HepG2 (cell line): ENCODE results near the gene KMT2D. TPM values are rescaled to one million over a fixed set of nuclear protein-coding genes. Genes with fewer than 3 reads are reported as not detected.
A peak's percentile ranks its signal among the peaks of the same experiment; 100 is the strongest.

Experiments used
- CHD2 ChIP-seq: IDR thresholded peaks from 2 replicates; pipeline ENCODE4 v1.6.1; 2011; ENCODE audit warnings: low read depth, low read length, improper control_type of control experiment
- FOXM1 ChIP-seq: sonication (generic); formaldehyde crosslinking; IDR thresholded peaks from 2 replicates; pipeline ENCODE4 v1.5.0; 2020; ENCODE audit warnings: missing genetic modification reagents
- KMT2A ChIP-seq: sonication (generic); formaldehyde crosslinking; IDR thresholded peaks from 2 replicates; pipeline ENCODE4 v1.4.0; 2020; ENCODE audit warnings: missing genetic modification reagents
- RXRA ChIP-seq: sonication (generic); formaldehyde crosslinking; IDR thresholded peaks from 2 replicates; pipeline ENCODE4 v1.5.1; 2020; ENCODE audit warnings: missing genetic modification reagents
- SIN3B ChIP-seq: fragments of 150-350 bp; IDR thresholded peaks from 2 replicates; pipeline ENCODE4 v1.6.1; 2014; ENCODE audit warnings: low read length
- ZIK1 ChIP-seq: sonication (generic); formaldehyde crosslinking; IDR thresholded peaks from 2 replicates; pipeline ENCODE4 v1.5.0; 2020; ENCODE audit warnings: mild to moderate bottlenecking, low read depth, missing genetic modification reagents, borderline replicate concordance
- ZMAT3 ChIP-seq: sonication (generic); formaldehyde crosslinking; conservative IDR thresholded peaks from 2 replicates; pipeline ENCODE4 v1.7.0; 2021; ENCODE audit warnings: missing genetic modification reagents
- ZNF564 ChIP-seq: sonication (generic); formaldehyde crosslinking; IDR thresholded peaks from 2 replicates; pipeline ENCODE4 v1.8.1; 2023; ENCODE audit warnings: mild to moderate bottlenecking, missing genetic modification reagents
- ZNF709 ChIP-seq: sonication (generic); formaldehyde crosslinking; IDR thresholded peaks from 2 replicates; pipeline ENCODE4 v1.5.0; 2020; ENCODE audit warnings: mild to moderate bottlenecking, missing genetic modification reagents
- ZNF891 ChIP-seq: sonication (generic); formaldehyde crosslinking; IDR thresholded peaks from 2 replicates; pipeline ENCODE4 v1.5.0; 2020; ENCODE audit warnings: mild to moderate bottlenecking, missing genetic modification reagents
- polyA plus RNA-seq, 8 experiments: library from polyadenylated mRNA; depleted of rRNA in 3 of 8; stranded (reverse) in 7 of 8; unstranded in 1 of 8; fragments of >200 nt; fragmentation: Illumina TruSeq in 4 of 8; extraction: Trizol in 4 of 8; gene quantifications; 2 replicates each; pipeline versions ENCODE4 v1.2.1 to v1.2.3, GENCODE V29; 2011 to 2016; ENCODE audit warnings: low read depth in 4 of 8, missing spikeins in 1 of 8, mixed read lengths in 1 of 8; ENCODE audit not compliant: insufficient read depth in 1 of 8
- total RNA-seq, 5 experiments: library from RNA; depleted of rRNA; stranded (reverse); fragments of >200 nt; fragmentation: Illumina TruSeq; extraction: Trizol; gene quantifications; 2 replicates each; pipeline ENCODE4 v1.2.3, GENCODE V29; 2016; ENCODE audit warnings: low read depth in 1 of 5
- TF ChIP-seq, protein P1 (sequence below): sonication (generic); formaldehyde crosslinking; IDR thresholded peaks from 2 replicates; pipeline ENCODE4 v1.5.1; 2020; ENCODE audit warnings: mild to moderate bottlenecking, missing genetic modification reagents, moderate library complexity
- TF ChIP-seq, protein P2 (sequence below): conservative IDR thresholded peaks from 2 replicates; pipeline ENCODE4 v1.6.1; 2018; ENCODE audit warnings: missing genetic modification reagents
- TF ChIP-seq, protein P3 (sequence below): sonication (generic); formaldehyde crosslinking; IDR thresholded peaks from 2 replicates; pipeline ENCODE4 v1.8.1; 2023; ENCODE audit warnings: mild to moderate bottlenecking, missing genetic modification reagents
- TF ChIP-seq, protein P4 (sequence below): sonication (generic); formaldehyde crosslinking; IDR thresholded peaks from 2 replicates; pipeline ENCODE4 v1.5.0; 2020; ENCODE audit warnings: missing genetic modification reagents
- TF ChIP-seq, protein P5 (sequence below): sonication (generic); formaldehyde crosslinking; IDR thresholded peaks from 2 replicates; pipeline ENCODE4 v1.4.0; 2020; ENCODE audit warnings: missing genetic modification reagents; ENCODE audit errors: not compliant biosample characterization
- TF ChIP-seq, protein P6 (sequence below): sonication (generic); formaldehyde crosslinking; IDR thresholded peaks from 2 replicates; pipeline ENCODE4 v1.9.0; 2022; ENCODE audit warnings: missing genetic modification reagents, mild to moderate bottlenecking, borderline replicate concordance

The KMT2D gene
- total and polyA plus RNA-seq, 2 of the 13 experiments (the other 11 are each of a cell fraction or from before 2014, with no cell fraction given) = 8.1 to 10.4 TPM

DNA sequence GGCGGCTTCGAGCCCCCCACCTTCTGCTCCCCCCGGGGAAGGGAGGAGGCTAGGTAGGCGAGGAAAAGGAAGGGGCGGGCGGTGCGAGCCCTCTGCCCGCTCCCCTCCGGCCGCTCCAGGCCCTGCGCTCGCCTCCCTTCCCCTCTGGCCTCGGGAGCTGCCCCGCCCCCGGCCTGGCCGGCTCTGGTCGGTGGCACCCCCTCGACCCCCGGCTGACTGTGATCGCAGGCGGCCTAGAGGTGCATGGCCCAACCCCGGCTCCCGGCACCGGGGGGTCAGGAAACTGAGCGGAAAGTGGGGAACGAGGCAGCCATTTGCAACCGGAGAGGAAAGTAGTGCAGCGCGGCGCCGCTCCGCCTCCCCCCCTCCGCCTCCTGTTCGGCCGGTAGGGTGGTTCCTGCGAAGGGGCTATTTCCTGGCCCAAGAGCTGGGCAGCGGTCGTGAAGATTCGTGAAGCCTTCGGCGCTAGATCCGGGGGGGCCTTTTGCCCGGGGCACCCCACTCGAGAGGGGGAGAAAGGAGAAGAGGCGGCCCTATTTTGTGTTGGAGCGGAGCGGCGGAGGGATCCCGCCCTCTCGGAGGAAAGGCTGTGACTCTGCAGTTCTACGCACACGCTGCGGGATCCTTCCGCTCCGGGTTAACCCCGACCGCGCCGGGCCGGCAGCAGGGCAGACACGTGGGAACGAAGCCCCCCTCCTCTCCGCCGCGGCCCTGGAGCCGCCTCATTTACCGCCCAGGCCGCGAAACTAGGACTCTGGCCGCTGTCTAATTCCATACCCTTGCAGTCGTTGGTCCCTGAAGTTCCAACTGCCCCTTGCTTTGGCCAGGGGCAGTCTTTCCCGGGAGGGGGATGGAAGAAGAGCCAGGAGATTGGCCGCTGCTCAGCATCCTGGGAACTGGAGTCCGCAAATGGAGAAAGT is at the start of gene KMT2D (continued):
- TF ChIP-seq, protein P1, sequence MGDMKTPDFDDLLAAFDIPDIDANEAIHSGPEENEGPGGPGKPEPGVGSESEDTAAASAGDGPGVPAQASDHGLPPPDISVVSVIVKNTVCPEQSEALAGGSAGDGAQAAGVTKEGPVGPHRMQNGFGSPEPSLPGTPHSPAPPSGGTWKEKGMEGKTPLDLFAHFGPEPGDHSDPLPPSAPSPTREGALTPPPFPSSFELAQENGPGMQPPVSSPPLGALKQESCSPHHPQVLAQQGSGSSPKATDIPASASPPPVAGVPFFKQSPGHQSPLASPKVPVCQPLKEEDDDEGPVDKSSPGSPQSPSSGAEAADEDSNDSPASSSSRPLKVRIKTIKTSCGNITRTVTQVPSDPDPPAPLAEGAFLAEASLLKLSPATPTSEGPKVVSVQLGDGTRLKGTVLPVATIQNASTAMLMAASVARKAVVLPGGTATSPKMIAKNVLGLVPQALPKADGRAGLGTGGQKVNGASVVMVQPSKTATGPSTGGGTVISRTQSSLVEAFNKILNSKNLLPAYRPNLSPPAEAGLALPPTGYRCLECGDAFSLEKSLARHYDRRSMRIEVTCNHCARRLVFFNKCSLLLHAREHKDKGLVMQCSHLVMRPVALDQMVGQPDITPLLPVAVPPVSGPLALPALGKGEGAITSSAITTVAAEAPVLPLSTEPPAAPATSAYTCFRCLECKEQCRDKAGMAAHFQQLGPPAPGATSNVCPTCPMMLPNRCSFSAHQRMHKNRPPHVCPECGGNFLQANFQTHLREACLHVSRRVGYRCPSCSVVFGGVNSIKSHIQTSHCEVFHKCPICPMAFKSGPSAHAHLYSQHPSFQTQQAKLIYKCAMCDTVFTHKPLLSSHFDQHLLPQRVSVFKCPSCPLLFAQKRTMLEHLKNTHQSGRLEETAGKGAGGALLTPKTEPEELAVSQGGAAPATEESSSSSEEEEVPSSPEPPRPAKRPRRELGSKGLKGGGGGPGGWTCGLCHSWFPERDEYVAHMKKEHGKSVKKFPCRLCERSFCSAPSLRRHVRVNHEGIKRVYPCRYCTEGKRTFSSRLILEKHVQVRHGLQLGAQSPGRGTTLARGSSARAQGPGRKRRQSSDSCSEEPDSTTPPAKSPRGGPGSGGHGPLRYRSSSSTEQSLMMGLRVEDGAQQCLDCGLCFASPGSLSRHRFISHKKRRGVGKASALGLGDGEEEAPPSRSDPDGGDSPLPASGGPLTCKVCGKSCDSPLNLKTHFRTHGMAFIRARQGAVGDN = peak; percentile 93
- TF ChIP-seq RXRA (CRISPR knock-in tag) (peak; percentile 64), ZNF564 (CRISPR knock-in tag) (peak; percentile 81; the same call in 1 of the 2 replicates), SIN3B (peak; percentile 69; the same call in 1 of the 2 replicates), FOXM1 (CRISPR knock-in tag) (no peak), ZIK1 (no peak; the same call in 1 of the 2 replicates), ZNF709 (CRISPR knock-in tag) (peak; percentile 56; the same call in 1 of the 2 replicates), KMT2A (CRISPR knock-in tag) (peak; percentile 89), ZNF891 (0 out of 2 replicates have a peak, but pooled peaks have one; percentile 30), CHD2 (peak; percentile 93), ZMAT3 (CRISPR knock-in tag) (peak; percentile 95)
- TF ChIP-seq, protein P2, sequence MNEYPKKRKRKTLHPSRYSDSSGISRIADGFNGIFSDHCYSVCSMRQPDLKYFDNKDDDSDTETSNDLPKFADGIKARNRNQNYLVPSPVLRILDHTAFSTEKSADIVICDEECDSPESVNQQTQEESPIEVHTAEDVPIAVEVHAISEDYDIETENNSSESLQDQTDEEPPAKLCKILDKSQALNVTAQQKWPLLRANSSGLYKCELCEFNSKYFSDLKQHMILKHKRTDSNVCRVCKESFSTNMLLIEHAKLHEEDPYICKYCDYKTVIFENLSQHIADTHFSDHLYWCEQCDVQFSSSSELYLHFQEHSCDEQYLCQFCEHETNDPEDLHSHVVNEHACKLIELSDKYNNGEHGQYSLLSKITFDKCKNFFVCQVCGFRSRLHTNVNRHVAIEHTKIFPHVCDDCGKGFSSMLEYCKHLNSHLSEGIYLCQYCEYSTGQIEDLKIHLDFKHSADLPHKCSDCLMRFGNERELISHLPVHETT (CRISPR knock-in tag) = peak; percentile 76; the same call in 1 of the 2 replicates
- TF ChIP-seq, protein P3, sequence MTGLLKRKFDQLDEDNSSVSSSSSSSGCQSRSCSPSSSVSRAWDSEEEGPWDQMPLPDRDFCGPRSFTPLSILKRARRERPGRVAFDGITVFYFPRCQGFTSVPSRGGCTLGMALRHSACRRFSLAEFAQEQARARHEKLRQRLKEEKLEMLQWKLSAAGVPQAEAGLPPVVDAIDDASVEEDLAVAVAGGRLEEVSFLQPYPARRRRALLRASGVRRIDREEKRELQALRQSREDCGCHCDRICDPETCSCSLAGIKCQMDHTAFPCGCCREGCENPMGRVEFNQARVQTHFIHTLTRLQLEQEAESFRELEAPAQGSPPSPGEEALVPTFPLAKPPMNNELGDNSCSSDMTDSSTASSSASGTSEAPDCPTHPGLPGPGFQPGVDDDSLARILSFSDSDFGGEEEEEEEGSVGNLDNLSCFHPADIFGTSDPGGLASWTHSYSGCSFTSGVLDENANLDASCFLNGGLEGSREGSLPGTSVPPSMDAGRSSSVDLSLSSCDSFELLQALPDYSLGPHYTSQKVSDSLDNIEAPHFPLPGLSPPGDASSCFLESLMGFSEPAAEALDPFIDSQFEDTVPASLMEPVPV (CRISPR knock-in tag) = peak; percentile 87; the same call in 1 of the 2 replicates
- TF ChIP-seq, protein P4, sequence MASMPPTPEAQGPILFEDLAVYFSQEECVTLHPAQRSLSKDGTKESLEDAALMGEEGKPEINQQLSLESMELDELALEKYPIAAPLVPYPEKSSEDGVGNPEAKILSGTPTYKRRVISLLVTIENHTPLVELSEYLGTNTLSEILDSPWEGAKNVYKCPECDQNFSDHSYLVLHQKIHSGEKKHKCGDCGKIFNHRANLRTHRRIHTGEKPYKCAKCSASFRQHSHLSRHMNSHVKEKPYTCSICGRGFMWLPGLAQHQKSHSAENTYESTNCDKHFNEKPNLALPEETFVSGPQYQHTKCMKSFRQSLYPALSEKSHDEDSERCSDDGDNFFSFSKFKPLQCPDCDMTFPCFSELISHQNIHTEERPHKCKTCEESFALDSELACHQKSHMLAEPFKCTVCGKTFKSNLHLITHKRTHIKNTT = no peak
- TF ChIP-seq, protein P5, sequence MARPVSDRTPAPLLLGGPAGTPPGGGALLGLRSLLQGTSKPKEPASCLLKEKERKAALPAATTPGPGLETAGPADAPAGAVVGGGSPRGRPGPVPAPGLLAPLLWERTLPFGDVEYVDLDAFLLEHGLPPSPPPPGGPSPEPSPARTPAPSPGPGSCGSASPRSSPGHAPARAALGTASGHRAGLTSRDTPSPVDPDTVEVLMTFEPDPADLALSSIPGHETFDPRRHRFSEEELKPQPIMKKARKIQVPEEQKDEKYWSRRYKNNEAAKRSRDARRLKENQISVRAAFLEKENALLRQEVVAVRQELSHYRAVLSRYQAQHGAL (CRISPR knock-in tag) = no peak
- TF ChIP-seq, protein P6, sequence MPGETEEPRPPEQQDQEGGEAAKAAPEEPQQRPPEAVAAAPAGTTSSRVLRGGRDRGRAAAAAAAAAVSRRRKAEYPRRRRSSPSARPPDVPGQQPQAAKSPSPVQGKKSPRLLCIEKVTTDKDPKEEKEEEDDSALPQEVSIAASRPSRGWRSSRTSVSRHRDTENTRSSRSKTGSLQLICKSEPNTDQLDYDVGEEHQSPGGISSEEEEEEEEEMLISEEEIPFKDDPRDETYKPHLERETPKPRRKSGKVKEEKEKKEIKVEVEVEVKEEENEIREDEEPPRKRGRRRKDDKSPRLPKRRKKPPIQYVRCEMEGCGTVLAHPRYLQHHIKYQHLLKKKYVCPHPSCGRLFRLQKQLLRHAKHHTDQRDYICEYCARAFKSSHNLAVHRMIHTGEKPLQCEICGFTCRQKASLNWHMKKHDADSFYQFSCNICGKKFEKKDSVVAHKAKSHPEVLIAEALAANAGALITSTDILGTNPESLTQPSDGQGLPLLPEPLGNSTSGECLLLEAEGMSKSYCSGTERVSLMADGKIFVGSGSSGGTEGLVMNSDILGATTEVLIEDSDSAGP (CRISPR knock-in tag) = peak; percentile 97; the same call in 1 of the 2 replicates
